ENCODE measurements around the gene CMSS1.

Gene CMSS1

DNA sequence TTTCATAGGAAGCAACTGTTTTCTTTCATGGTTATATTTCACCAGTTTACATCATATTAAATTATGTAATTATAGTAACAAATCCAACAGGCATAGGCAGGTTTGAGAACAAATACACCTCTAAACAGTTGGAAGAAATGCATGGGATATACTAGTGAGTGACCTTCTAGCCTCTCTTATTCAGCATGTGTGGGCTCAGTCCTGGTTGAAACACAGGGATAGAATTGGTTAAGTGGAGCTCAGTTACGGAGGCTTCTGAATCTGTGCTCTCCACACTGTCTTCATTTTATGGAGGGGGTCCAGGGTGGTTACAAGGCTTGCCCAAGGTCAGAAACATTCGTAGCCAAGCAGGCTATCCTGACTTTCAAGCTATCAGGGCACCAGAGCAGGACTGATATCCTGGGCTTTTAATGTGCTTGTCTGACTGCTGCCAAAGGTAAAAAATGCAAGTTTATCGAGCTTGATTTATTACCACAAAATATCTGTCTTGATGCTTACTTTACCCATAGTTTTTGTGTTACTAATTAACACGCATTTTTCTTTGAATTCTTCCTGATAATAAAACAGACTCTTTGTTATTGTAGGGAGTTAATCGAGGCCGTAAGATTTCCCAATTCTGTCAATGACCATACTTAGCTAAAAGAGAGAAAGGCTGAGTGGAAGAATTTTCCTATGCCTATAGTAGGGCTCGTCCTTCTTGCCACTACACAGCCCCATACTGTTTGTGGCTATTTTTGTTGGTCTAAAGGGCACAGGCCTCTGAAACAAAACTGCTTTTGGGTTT, 207.1 kb downstream of the CMSS1 start:
- no peak for DNase-seq (ENCODE audit: low spot score)
- in situ Hi-C loops (cut with MboI; ENCODE audit: low sequenced_read_pairs, unreplicated experiment): no loop called here
- TF ChIP-seq, protein P1, sequence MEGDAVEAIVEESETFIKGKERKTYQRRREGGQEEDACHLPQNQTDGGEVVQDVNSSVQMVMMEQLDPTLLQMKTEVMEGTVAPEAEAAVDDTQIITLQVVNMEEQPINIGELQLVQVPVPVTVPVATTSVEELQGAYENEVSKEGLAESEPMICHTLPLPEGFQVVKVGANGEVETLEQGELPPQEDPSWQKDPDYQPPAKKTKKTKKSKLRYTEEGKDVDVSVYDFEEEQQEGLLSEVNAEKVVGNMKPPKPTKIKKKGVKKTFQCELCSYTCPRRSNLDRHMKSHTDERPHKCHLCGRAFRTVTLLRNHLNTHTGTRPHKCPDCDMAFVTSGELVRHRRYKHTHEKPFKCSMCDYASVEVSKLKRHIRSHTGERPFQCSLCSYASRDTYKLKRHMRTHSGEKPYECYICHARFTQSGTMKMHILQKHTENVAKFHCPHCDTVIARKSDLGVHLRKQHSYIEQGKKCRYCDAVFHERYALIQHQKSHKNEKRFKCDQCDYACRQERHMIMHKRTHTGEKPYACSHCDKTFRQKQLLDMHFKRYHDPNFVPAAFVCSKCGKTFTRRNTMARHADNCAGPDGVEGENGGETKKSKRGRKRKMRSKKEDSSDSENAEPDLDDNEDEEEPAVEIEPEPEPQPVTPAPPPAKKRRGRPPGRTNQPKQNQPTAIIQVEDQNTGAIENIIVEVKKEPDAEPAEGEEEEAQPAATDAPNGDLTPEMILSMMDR (IDR thresholded peaks at IDR 0.05; ENCODE audit: borderline replicate concordance, control extremely low read depth, extremely low read depth, insufficient read depth, missing control alignments): no peak

DNA sequence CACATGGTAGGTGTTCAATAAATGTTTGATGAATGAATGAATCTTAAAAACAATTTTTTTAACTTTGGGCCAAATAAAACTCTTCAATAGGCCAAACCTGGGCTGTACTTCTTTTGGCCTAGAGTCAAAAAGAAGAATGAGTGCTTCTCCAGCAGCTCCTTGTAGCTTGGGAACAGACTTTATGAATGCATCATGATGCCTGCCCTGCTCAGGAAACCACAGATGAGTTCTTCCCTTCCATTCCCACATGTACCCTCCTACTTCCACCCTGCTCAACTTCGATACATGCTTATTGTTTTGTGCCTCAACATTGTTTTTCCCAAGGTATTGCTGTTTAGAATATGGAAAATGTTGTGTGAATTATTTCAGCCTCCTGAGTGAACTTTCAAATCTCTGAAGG, 209.7 kb downstream of the CMSS1 start:
- TF ChIP-seq, protein P1 (IDR thresholded peaks at IDR 0.05; ENCODE audit: borderline replicate concordance, control extremely low read depth, extremely low read depth, insufficient read depth, missing control alignments): no peak
- DNase-seq (ENCODE audit: low spot score): no peak
- in situ Hi-C loops (cut with MboI; ENCODE audit: low sequenced_read_pairs, unreplicated experiment): no loop called here

DNA sequence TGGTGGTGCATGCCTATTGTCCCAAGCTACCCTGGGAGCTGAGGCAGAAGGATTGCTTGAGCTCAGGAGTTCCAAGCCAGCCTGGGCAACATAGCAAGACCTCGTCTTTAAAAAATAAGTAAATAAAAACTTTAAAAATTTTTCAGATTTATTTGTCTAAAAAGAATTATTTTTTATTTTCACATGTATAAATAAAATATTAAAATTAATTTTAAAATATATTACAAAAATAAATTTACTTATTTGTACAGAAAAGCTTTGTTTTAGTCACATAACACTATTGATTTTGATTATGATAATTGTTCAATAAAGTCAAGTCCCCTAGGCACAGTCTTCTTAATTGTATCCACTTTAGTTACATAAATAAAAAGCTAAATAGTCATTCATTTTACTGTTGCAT, 211.4 kb downstream of the CMSS1 start:
- in situ Hi-C loops (cut with MboI; ENCODE audit: low sequenced_read_pairs, unreplicated experiment): no loop called here
- DNase-seq (ENCODE audit: low spot score): no peak
- TF ChIP-seq, protein P1 (IDR thresholded peaks at IDR 0.05; ENCODE audit: borderline replicate concordance, control extremely low read depth, extremely low read depth, insufficient read depth, missing control alignments): no peak

DNA sequence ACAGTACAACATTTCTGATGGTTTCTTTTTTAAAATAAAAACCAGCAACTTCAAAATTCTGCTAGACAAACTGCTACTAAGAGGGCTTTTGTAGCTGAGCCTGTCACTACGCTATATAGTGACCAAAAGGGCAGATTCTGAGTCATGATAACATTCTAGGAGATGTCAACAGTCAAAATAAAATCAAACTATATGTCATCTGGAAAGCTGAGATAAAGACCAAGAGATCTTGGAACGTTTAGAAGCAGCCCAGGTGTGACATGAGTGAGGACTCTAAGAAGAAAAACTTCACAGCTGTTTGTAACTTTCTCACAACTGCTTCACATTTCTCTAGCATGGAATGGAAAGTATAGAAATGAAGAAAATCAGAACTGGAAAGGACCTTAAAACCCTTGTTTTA, 212.0 kb downstream of the CMSS1 start:
- DNase-seq (ENCODE audit: low spot score): no peak
- in situ Hi-C loops (cut with MboI; ENCODE audit: low sequenced_read_pairs, unreplicated experiment): no loop called here
- TF ChIP-seq, protein P1 (IDR thresholded peaks at IDR 0.05; ENCODE audit: borderline replicate concordance, control extremely low read depth, extremely low read depth, insufficient read depth, missing control alignments): no peak

DNA sequence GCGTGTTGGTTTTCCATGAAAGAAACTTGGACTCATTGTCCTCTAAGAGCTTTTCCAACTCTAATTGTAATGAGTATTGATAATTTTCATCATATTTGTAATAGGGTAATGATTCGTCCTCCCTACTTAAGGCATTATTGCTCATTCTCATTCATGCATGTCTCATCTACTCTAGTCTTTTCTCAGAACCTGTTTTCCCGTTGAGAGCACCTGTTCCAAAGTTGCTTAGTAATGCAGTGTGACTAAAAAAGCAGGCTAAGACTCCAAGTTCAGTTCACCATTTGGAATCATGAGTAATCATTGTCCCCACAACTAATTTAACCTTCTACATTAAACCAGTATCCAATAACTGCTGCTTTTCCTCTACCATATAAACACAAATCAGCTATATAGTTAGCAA, 212.7 kb downstream of the CMSS1 start:
- TF ChIP-seq, protein P1 (IDR thresholded peaks at IDR 0.05; ENCODE audit: borderline replicate concordance, control extremely low read depth, extremely low read depth, insufficient read depth, missing control alignments): no peak
- DNase-seq (ENCODE audit: low spot score): no peak
- in situ Hi-C loops (cut with MboI; ENCODE audit: low sequenced_read_pairs, unreplicated experiment): no loop called here

DNA sequence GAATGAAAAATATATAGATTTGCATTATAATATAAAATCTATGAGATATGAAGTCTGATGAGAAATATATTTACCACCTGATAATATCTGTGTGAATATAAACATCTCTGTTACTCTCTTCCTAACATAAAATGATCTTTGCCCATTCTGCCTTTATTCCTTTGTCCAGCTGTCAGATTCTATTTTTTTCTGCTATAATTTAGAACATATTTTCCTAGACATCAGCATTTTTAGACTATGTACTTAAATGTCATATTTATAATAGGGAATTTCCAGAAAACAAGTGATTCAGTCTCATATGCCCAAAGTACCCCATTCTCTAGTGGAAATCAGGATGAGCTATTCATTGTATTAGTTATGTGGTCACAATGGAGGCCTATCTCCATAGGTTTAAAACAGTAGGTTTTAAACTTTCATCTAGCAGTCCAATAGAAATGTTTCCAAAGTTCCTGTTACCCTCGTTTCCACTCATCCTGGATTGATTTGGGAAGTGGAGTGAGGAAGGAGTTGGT, 213.3 kb downstream of the CMSS1 start:
- in situ Hi-C loops (cut with MboI; ENCODE audit: low sequenced_read_pairs, unreplicated experiment): no loop called here
- TF ChIP-seq, protein P1 (IDR thresholded peaks at IDR 0.05; ENCODE audit: borderline replicate concordance, control extremely low read depth, extremely low read depth, insufficient read depth, missing control alignments): no peak
- DNase-seq (ENCODE audit: low spot score): no peak
